HG03354 (cell line): ENCODE data around the gene GLI3.

Experiments used
- ATAC-seq: cut with Tn5 transposase; IDR thresholded peaks from one replicate; pipeline ENCODE4 v1.9.1; 2021; ENCODE audit warnings: mild to moderate bottlenecking; ENCODE audit not compliant: unreplicated experiment, poor library complexity, severe bottlenecking

GLI3 gene

GRCh38 chr7:42093349-42093905, 143.6 kb downstream of the GLI3 start:
- no peak for ATAC-seq

- no peak for ATAC-seq
Measured at GRCh38 chr7:42091461-42092291, 145.3 kb downstream of the GLI3 start.

DNA sequence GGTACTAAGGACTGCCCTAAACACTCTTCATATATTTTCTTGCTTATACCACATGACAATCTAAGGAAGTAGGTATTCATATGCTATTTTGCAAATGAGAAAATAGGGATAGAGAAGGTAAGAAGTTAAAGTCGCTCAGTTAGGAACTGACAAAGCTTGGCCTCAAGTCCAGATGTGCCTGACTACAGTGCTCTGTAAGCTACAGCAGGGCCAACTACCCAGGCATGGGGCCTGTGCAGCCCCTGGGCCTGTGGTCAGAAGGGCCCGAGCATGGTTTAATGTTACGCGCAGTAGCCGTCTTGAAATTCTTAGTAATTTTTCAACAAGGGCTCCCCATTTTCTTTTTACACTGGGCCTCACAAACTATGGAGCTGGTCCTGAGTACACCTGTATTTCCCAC, 146.2 kb downstream of the GLI3 start:
- ATAC-seq: no peak

DNA sequence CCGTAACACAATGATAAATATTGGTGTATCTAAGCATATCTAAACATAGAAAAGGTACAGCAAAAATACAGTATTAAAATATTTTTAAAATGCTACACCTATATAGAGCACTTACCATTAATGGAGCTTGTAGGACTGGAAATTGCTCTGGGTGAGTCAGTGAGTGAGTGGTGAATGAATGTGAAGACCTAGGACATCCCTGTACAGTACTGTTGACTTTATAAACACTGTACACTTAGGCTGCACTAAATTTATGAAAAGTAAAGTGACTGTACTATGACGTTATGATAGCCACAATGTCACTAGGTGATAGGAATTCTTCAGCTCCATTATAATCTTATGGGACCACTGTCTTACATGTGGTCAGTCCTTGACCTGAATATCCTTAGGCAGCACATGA, 147.0 kb downstream of the GLI3 start:
- no peak for ATAC-seq

DNA sequence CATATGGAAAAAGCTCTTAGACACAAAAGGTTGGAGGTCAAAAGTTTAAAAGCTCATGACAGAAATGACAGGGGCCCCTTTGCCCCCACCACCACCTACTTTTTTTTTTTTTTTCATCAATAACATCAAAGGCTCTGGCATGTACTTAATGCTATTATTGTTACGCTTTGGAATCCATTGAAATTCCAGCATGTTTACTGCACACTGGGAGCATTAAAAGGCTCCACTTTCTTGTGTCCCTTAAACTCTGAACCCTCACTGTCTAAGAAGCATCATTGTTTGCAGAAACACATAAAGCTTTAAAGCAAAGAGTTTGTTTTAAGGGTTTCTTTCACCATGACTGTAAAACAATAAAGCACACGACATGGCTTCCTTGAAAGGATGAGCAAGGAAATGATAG, 149.4 kb downstream of the GLI3 start:
- no peak for ATAC-seq

- no peak for ATAC-seq
Measured at GRCh38 chr7:42085531-42085930, 151.5 kb downstream of the GLI3 start.

DNA sequence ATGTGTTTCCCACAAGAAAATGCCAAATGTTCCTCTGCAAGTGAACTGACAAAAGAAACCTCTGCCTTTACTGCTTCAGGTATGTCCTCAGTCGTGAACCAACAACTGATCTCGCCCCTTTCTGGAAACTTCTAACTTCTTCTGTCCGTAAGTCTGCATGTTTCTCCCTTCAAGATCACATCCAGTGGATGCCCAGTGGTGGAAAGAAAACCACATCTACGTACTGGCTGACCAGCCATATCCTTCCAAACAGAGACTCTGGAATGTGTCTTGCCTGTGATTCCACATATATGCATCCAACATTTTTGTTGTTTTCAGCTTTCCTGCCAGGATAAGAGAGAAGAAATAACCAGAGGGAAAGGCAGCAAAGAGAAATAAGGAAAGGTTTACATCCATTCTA, 152.7 kb downstream of the GLI3 start:
- ATAC-seq: no peak

DNA sequence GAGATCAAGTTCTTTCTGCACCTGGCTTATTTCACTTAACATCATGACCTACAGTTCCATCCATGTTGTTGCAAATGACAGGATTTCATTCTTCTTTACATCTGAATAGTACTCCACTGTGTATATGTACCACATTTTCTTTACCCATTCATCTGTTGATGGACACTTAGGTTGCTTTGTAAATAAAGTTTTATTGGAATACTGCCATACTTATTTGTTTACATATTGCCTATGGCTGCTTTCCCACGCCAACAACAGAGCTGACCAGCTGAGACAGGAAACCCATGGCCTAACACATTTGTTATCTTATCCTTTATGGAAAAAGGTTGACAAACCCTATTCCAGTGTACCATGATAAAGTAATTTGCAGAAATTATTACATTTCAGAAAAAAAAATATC, 153.7 kb downstream of the GLI3 start:
- ATAC-seq: no peak

DNA sequence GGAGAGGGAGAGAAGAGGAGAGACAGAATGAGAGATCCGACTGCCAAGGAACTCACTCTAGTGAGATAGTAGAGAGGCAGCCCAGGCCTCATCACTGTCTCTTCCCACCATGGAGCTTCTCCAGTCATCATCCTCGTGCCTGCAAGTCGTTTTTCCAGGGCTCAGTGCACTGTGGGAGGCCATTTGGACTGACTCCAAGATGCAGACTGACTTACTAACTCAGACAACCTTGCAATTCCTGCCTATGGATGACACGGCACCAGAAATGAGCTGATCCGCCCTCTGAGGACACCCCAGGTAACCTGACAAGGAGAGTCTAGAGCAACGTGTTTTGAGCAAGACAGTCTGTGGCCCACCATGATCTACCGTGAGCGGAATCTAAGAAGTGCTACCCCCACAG, 154.9 kb downstream of the GLI3 start:
- no peak for ATAC-seq

- no peak for ATAC-seq
Measured at GRCh38 chr7:42081671-42082070, 155.3 kb downstream of the GLI3 start.

GRCh38 chr7:42080841-42081586, 156.0 kb downstream of the GLI3 start:
- ATAC-seq: no peak

GRCh38 chr7:42077271-42078135, 159.5 kb downstream of the GLI3 start:
- ATAC-seq: no peak

- no peak for ATAC-seq
Measured at GRCh38 chr7:42076870-42077269, 160.1 kb downstream of the GLI3 start.

GRCh38 chr7:42075418-42075817, 161.6 kb downstream of the GLI3 start:
- no peak for ATAC-seq

DNA sequence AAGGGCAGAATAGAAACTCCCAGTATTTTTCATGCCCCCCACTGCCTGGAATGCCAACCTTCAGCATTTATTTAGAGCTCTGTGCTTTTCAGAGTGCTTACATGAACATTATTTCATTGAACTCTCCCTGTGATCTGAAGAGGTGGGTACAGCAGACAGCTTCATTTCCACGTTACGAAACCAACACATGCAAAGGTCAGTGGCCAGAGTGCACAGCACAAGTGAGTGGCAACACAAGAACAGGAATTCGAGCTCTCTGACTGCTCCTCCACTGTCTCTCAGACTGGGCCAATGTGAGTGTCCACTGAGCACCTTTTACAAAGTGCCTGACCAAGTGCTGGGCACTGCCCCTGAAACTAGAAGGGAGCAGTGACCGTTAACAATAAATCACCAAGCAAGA, 162.9 kb downstream of the GLI3 start:
- no peak for ATAC-seq

DNA sequence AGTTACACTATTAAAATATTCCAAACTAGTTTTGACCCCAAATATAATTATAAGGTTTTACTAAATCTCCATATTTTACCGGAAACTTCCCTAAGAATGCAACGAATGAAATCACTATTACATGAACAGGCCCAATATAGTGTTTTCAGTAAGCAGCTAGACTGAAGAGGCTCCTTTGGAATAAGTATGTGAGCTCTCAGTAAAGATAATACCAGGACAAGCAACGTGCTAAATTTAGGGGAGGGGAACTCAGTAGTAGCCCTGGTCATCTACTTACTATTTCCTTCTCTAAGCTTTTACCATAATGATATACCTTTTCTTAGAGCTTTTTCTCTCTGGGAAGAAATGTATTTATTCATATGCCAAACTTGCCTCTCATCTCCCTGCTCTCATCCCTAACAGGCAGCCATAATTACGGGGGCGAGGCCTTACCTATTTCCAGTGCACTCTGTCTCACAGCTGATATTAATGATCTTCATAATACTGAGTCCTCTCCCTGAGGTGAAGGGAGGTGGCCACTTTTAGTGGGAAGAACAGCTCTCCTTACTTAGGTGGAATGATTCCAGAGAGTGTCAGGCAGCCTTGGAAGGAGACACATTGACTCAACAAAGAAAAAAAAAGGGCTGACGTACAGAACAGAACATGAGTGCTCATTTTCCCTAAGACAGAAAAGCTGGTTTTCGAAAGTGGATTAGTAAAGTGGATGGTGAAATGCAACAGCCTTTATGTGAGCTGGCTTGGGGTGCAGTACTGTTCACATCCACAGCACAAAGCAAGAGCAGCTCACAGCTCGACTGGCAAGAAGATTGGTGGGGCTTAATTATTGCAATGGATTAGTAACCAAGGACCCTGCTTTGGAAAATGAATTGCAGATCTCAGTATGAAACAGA, 165.4 kb downstream of the GLI3 start:
- ATAC-seq: no peak

DNA sequence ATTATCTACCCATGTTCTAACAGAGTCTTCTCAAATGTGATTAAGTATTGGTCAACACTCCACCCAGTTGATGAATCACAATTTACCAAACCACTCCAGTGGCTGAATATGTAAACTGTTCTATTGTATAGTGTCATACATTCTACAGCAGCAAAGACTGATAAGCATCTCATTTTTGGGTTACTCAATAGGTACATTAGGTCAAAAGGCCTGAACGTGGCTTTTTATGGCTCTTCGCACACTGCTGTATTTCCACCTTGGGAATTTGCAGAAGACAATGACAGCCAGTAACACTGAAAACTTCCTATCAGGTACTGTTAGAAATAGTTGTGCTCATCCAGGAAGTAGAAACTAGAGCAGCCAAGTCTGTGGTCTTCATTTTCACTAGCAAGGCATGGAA, 166.9 kb downstream of the GLI3 start:
- no peak for ATAC-seq

DNA sequence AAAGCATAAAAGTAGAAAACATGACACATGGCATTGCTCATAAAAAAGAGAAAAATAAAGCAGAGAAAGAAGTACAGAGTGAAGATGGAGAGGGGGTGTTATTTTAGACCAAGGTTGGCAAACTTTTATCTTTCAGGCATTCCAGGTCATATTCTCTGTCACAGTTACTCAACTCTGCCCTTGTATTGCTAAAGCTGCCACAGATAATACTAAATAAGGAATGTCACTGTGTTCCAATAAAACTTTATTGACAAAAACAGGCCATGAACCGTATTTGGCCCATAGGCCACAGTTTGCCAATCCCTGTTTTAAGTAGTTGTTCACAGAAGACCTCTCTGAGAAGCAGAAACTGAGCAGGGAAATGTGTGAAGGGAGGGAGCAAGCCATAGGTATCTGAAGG, 167.4 kb downstream of the GLI3 start:
- no peak for ATAC-seq
